Neutrophil (primary cell): ENCODE data around the gene CUEDC2.

Experiments
- H3K27ac ChIP-seq: fragments of 200-600 bp; sonication (generic); 2 replicates; pipeline ENCODE4 v1.5.1; 2016; ENCODE audit warnings: mild to moderate bottlenecking, moderate library complexity
- H3K27me3 ChIP-seq: fragments of 200-600 bp; sonication (generic); 2 replicates; pipeline ENCODE4 v1.6.0; 2016; ENCODE audit warnings: mild to moderate bottlenecking
- H3K36me3 ChIP-seq: fragments of 200-600 bp; sonication (generic); 2 replicates; pipeline ENCODE4 v1.5.1; 2017
- H3K4me1 ChIP-seq, 2 experiments: fragments of 200-600 bp in 1 of 2; sonication (generic) in 1 of 2; 1 replicate in 1 of 2; 2 replicates in 1 of 2; pipeline versions ENCODE4 v1.5.1 to v1.6.1; 2013 to 2016; ENCODE audit warnings: low read depth in 1 of 2, low read length in 1 of 2, mild to moderate bottlenecking in 1 of 2, moderate library complexity in 1 of 2; ENCODE audit not compliant: control insufficient read depth in 1 of 2, insufficient read depth in 1 of 2
- H3K4me3 ChIP-seq, 2 experiments: fragments of 200-600 bp in 1 of 2; sonication (generic) in 1 of 2; 1 replicate in 1 of 2; 2 replicates in 1 of 2; pipeline ENCODE4 v1.5.1; 2013 to 2016; ENCODE audit warnings: low read depth in 1 of 2, low read length in 1 of 2, mild to moderate bottlenecking in 1 of 2, moderate library complexity in 1 of 2
- H3K9me3 ChIP-seq: fragments of 200-600 bp; sonication (generic); 2 replicates; pipeline ENCODE4 v1.5.1; 2016
- CTCF ChIP-seq: fragments of 200-600 bp; sonication (generic); IDR thresholded peaks from 2 replicates; pipeline ENCODE4 v1.5.1; 2016; ENCODE audit warnings: antibody characterized with exemption

CUEDC2 gene

DNA sequence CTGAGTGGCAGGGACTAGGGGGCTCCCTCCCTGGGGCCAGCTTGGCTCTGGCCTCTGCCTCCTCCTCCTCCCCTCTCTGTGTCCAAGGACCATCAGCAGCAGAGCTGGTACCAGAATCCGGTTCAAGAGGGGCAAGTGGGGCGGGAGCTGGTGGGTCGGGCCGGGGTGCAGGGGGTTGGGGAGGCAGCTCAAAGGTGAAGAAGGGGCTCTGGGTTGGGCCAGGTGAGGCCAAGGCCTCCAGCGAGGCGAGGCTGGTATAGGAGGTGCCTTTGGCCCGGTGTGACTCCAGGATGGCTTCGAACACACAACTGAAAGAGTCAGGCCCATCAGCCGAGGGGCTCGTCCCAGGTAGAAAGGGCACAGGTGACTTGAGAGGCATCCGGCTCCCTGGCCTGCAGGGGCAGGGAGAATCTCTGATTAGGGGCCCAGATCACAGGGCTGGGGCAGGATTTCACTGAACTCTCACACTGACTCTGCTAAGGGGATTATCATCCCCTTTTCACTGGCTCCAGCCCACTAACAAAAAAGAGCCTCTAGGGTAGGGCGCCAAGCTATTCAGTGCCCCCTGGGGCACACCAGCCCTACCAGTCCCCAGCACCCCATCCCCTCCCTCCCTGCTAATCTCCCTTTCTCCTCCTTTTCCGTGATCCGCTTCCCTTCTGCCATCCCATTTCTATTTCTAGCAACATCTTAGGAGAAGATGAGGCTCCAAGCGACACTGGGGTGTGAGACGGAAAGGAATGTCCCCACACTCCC lies 18.4 kb downstream of the CUEDC2 start:
- no peaks in the 10 kb centered on the region for H3K36me3 ChIP-seq

GRCh38 chr10:102413053-102413705 lies 19.2 kb downstream of the CUEDC2 start:
- Histone ChIP-seq H3K4me1 (peaks cover 0 to 12% of the 10 kb centered on the region in 2 experiments), H3K36me3 (no peaks in the 10 kb centered on the region), H3K27me3 (peaks cover 100% of the 10 kb centered on the region), H3K27ac (no peak overlapping the region), H3K4me3 (no peak overlapping the region), H3K9me3 (no peaks in the 10 kb centered on the region)
- no peak for TF ChIP-seq CTCF

More for the DNA sequence above, 18.4 kb downstream of the CUEDC2 start:
- H3K27ac ChIP-seq = no peak overlapping the region
- no peak overlapping the region for H3K4me3 ChIP-seq
- no peaks in the 10 kb centered on the region for H3K9me3 ChIP-seq
- TF ChIP-seq CTCF = no peak
- peaks cover 1 to 9% of the 10 kb centered on the region in 2 experiments for H3K4me1 ChIP-seq
- H3K27me3 ChIP-seq = peaks cover 100% of the 10 kb centered on the region

DNA sequence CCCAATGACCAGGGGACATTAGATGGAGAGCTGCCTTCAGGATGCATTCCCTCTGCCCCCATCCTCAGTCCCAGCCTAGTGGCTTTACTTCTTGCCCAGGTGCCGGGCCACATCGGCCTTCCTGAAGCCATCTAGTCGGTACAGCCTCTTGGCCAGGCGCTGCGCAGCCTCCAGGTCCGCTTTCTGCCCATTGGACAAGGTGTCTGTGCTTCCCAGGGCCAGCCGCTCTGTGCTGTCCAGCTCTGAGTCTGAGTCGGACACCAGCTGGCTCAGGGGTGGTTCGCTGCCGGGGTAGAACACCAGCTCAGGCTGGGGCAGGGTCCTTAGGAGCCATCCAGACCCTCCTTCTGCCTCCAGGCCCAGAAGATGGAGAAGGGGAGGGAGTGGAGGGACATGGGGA lies 20.1 kb downstream of the CUEDC2 start:
- Histone ChIP-seq H3K27me3 (peaks cover 100% of the 10 kb centered on the region), H3K4me3 (no peak overlapping the region)

DNA sequence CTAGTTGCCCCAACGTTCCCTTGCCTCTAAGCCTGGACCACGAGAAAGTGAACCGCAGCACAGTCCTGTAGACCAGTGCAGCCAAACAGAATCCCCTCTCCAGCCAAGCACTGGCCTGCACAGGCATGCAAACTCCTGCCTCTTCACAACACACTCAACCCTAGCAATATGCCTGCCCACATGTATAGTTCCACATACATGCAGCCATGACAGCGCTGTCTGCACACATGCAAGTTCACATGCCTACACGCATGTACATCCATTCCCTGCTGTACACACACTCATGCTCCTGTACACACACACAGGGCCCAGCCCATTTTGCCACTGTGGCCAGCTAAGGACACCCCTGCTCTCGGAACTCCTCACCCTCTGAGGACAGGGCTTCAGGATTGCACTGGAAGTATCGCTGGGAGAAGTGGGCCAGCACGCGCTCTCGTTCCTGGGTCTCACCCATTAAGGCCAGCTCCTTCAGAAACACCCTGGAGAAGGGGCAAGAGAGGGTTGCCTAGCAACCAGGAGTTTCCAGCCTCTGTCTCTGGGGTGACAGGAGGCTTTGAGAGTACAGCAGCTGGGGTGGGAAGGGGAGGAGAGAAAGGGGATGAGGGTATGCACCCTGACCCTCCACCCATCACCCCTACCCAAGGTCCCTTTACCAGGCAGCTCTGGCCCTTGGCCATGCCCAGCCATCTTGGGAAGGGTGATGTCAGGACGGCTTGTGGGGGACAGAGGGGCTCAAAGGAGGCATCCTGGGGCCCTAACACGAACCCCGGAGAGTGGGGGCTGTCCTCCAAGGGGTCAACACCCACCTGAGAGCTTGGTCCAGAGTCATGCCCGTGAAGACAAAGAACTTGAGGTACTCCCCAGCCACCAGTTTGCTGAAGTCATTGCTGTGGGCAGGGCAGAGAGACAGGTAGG lies 20.8 kb downstream of the CUEDC2 start:
- TF ChIP-seq CTCF = no peak
- Histone ChIP-seq H3K4me1 (peaks cover 0 to 12% of the 10 kb centered on the region in 2 experiments), H3K27ac (no peak overlapping the region), H3K9me3 (no peaks in the 10 kb centered on the region), H3K4me3 (no peak overlapping the region), H3K36me3 (no peaks in the 10 kb centered on the region), H3K27me3 (peaks cover 100% of the 10 kb centered on the region)

More for the DNA sequence above, 20.1 kb downstream of the CUEDC2 start:
- peaks cover 0 to 12% of the 10 kb centered on the region in 2 experiments for H3K4me1 ChIP-seq
- no peaks in the 10 kb centered on the region for H3K9me3 ChIP-seq
- no peaks in the 10 kb centered on the region for H3K36me3 ChIP-seq
- TF ChIP-seq CTCF = no peak
- H3K27ac ChIP-seq = no peak overlapping the region

- TF ChIP-seq CTCF = no peak
- no peak overlapping the region for H3K27ac ChIP-seq
- H3K36me3 ChIP-seq = no peaks in the 10 kb centered on the region
- H3K4me3 ChIP-seq = no peak overlapping the region
- H3K4me1 ChIP-seq = peaks cover 0 to 12% of the 10 kb centered on the region in 2 experiments
- peaks cover 97% of the 10 kb centered on the region for H3K27me3 ChIP-seq
- H3K9me3 ChIP-seq = no peaks in the 10 kb centered on the region
These were observed 21.8 kb downstream of the CUEDC2 start for GRCh38 chr10:102410429-102411073.
